H1 (cell line): ENCODE data around the gene IFI30. TPM values are rescaled to one million over a fixed set of nuclear protein-coding genes. Genes with fewer than 3 reads are reported as not detected.

Experiments used
- CBX8 ChIP-seq: fragments of 300-800, 300-1000 bp; sonication (generic); IDR thresholded peaks from 2 replicates; pipeline ENCODE4 v1.7.1; 2016; ENCODE audit warnings: low read depth, low read length, borderline replicate concordance
- CHD1 ChIP-seq: IDR thresholded peaks from 2 replicates; pipeline ENCODE4 v1.6.1; 2012; ENCODE audit warnings: low read depth, low read length, improper control_type of control experiment
- CHD2 ChIP-seq: IDR thresholded peaks from 2 replicates; pipeline ENCODE4 v1.6.1; 2012; ENCODE audit warnings: low read length, improper control_type of control experiment
- CHD7 ChIP-seq: fragments of 300-600 bp; sonication (generic); IDR thresholded peaks from 2 replicates; pipeline ENCODE4 v1.7.1; 2012; ENCODE audit warnings: low read length, moderate library complexity, mild to moderate bottlenecking, inconsistent platforms; ENCODE audit not compliant: insufficient replicate concordance
- CREB1 ChIP-seq: IDR thresholded peaks from 2 replicates; pipeline ENCODE4 v1.6.1; 2012; ENCODE audit warnings: inconsistent platforms
- GABPA ChIP-seq: IDR thresholded peaks from 2 replicates; pipeline ENCODE4 v1.6.1; 2011; ENCODE audit warnings: mild to moderate bottlenecking, low read length, moderate library complexity, borderline replicate concordance; ENCODE audit not compliant: insufficient read depth
- HDAC6 ChIP-seq: IDR thresholded peaks from one replicate; pipeline ENCODE4 v1.7.1; 2012; ENCODE audit warnings: low read depth, mild to moderate bottlenecking, inconsistent platforms, low read length, moderate library complexity
- KDM1A ChIP-seq: fragments of 200-600, 300-600 bp; sonication (generic); IDR thresholded peaks from 2 replicates; pipeline ENCODE4 v1.7.1; 2016; ENCODE audit warnings: mild to moderate bottlenecking, low read length, borderline replicate concordance
- RBBP5 ChIP-seq: IDR thresholded peaks from 2 replicates; pipeline ENCODE4 v1.7.1; 2012; ENCODE audit warnings: low read depth, mild to moderate bottlenecking, inconsistent platforms, low read length, moderate library complexity, borderline replicate concordance
- RXRA ChIP-seq: IDR thresholded peaks from 2 replicates; pipeline ENCODE4 v1.6.1; 2011; ENCODE audit warnings: low read depth, mild to moderate bottlenecking, low read length, moderate library complexity; ENCODE audit not compliant: insufficient read depth
- ZNF274 ChIP-seq: IDR thresholded peaks from 2 replicates; pipeline ENCODE4 v1.7.0; 2012; ENCODE audit warnings: low read length, borderline replicate concordance; ENCODE audit errors: extremely low read depth
- polyA plus RNA-seq, 7 experiments: library from polyadenylated mRNA; depleted of rRNA in 3 of 7; stranded (reverse) in 5 of 7; unstranded in 2 of 7; fragments of >200 nt in 5 of 7; fragments of 200-250 nt in 2 of 7; gene quantifications; 1 replicate in 5 of 7; 2 replicates in 1 of 7; 4 replicates in 1 of 7; pipeline versions ENCODE4 v1.2.1 to v1.2.3, GENCODE V29; 2011 to 2013; ENCODE audit warnings: missing spikeins in 2 of 7, mixed read lengths in 2 of 7
- total RNA-seq: library from RNA; stranded (reverse); fragmentation: NEBNext Ultra II Directional; extraction: Animal tissue kit (Norgen Biotek cat#: 25700); gene quantifications from 2 replicates; pipeline ENCODE4 v1.2.1, GENCODE V29; 2021

Gene IFI30
- total and polyA plus RNA-seq, 2 of the 8 experiments (the other 6 are each of a cell fraction or from before 2014, with no cell fraction given): 28.9 to 62.4 TPM

- no peak for TF ChIP-seq CHD7
- TF ChIP-seq ZNF274: no peak
- peak; percentile 30; the same call in 1 of the 2 replicates for TF ChIP-seq CREB1
- no peak for TF ChIP-seq RBBP5
- TF ChIP-seq RXRA: no peak
- peak; percentile 95 for TF ChIP-seq CHD2
- no peak for TF ChIP-seq CBX8
- no peak for TF ChIP-seq HDAC6
- no peak for TF ChIP-seq KDM1A
- no peak for TF ChIP-seq GABPA
- no peak for TF ChIP-seq CHD1
These were observed 20.6 kb upstream of the IFI30 start, which contains the start of gene PIK3R2 (continued) for GRCh38 chr19:18152817-18153555.
